ENCODE data around the gene CYP2S1.

DNA sequence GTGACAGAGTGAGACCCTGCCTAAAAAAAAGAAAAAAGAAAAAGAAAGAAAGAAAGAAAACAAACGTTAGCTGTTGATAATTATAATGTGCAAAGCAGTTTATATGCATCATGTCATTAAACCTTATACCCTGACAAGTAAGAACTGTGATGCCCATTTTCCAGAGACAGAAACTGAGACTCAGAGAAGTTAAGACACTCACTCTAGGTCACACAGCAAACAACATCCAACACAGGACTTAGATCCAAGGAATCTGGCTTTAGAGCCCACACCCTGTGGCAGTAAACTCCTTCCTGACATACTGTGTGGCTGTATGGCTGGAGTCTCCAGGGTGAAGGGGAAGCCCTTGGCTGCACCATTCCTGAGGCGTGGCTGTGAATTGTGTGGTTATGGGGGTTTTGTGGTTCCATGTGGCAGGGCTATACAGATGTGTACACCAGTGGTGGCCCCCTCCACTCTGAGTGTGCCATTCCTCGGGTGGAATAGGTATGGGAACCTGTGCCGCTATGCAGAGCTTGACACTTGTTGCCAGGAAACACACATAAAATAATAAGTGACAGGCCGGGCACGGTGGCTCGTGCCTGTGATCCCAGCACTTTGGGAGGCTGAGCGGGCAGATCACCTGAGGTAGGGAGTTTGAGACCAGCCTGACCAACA lies 41.6 kb downstream of the CYP2S1 start:
- TF ChIP-seq, protein P1, sequence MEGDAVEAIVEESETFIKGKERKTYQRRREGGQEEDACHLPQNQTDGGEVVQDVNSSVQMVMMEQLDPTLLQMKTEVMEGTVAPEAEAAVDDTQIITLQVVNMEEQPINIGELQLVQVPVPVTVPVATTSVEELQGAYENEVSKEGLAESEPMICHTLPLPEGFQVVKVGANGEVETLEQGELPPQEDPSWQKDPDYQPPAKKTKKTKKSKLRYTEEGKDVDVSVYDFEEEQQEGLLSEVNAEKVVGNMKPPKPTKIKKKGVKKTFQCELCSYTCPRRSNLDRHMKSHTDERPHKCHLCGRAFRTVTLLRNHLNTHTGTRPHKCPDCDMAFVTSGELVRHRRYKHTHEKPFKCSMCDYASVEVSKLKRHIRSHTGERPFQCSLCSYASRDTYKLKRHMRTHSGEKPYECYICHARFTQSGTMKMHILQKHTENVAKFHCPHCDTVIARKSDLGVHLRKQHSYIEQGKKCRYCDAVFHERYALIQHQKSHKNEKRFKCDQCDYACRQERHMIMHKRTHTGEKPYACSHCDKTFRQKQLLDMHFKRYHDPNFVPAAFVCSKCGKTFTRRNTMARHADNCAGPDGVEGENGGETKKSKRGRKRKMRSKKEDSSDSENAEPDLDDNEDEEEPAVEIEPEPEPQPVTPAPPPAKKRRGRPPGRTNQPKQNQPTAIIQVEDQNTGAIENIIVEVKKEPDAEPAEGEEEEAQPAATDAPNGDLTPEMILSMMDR (IDR thresholded peaks at IDR 0.05; ENCODE audit: insufficient read depth, low read depth, low read length): no peak
- TF ChIP-seq EZH2 (IDR thresholded peaks at IDR 0.05; ENCODE audit: insufficient read depth, low read length): no peak
